HepG2 (cell line): ENCODE results near the gene SOX8. TPM values are rescaled to one million over a fixed set of nuclear protein-coding genes. Genes with fewer than 3 reads are reported as not detected.

ENCODE experiments used
- ATAC-seq: fragments of 200-7000 bp; cut with Tn5 transposase; 3 replicates; pipeline ENCODE4 v1.9.1; 2020; ENCODE audit warnings: mild to moderate bottlenecking, moderate library complexity
- BruUV-seq: library from RNA; stranded (reverse); fragments of 400-500 nt; replicated peaks from 2 replicates; lab custom pipeline; 2021; lab: Mats Ljungman, UMichigan
- CTCF ChIA-PET: fragments of 300-600 bp; formaldehyde crosslinking; extraction: SDS; loops from one replicate; lab custom pipeline; 2021; ENCODE audit warnings: low total read pairs, inconsistent platforms, low intra/inter-chr PET ratio; lab: Yijun Ruan, JAX
- POLR2A ChIA-PET: fragments of 350-600 bp; sonication (Branson Sonifier 250); formaldehyde crosslinking; loops from one replicate; lab custom pipeline; 2020; ENCODE audit warnings: antibody characterized with exemption, inconsistent platforms; lab: Yijun Ruan, JAX
- DNase-seq: peaks from one replicate; pipeline ENCODE4 v3.0.0-alpha.2; 2015; ENCODE audit warnings: low spot score
- FAIRE-seq: peaks from 3 replicates; lab custom pipeline; 2011; peaks lifted over from hg19 to GRCh38; lab: Jason Lieb, UNC
- H2AFZ ChIP-seq: one replicate; pipeline ENCODE4 v1.6.1; 2011; ENCODE audit warnings: low read length, inconsistent platforms
- H3K27ac ChIP-seq: fragments of 300-600 bp; 3 replicates; pipeline ENCODE4 v1.8.0; 2011; ENCODE audit warnings: mixed run types, mild to moderate bottlenecking, mixed read lengths, low read length, inconsistent platforms; ENCODE audit not compliant: insufficient read depth; ENCODE audit errors: extremely low read length
- H3K27me3 ChIP-seq, 2 experiments: fragments of 200-600 bp in 1 of 2; 2 replicates in 1 of 2; 3 replicates in 1 of 2; pipeline versions ENCODE4 v1.6.0 to v1.8.0; 2011; ENCODE audit warnings: low read length in 2 of 2, mild to moderate bottlenecking in 2 of 2, moderate library complexity in 2 of 2, inconsistent platforms in 1 of 2; ENCODE audit not compliant: insufficient read depth in 2 of 2, control insufficient read depth in 1 of 2
- H3K36me3 ChIP-seq, 2 experiments: fragments of 200-600 bp in 1 of 2; replicated peaks in 1 of 2; 2 replicates in 1 of 2; 3 replicates in 1 of 2; pipeline versions ENCODE4 v1.5.1 to v1.8.0; 2011; ENCODE audit warnings: low read length in 2 of 2, inconsistent platforms in 1 of 2; ENCODE audit not compliant: insufficient read depth in 2 of 2, control insufficient read depth in 1 of 2
- H3K4me1 ChIP-seq: 2 replicates; pipeline ENCODE4 v1.5.1; 2012; ENCODE audit warnings: low read length, inconsistent platforms; ENCODE audit not compliant: insufficient read depth
- H3K4me2 ChIP-seq: 2 replicates; pipeline ENCODE4 v1.6.0; 2011; ENCODE audit warnings: low read depth, low read length, inconsistent platforms
- H3K4me3 ChIP-seq, 3 experiments: fragments of 200-600 bp in 1 of 3; sonication (generic), shearing (Covaris generic) in 1 of 3; replicated peaks in 1 of 3; 2 replicates each; pipeline ENCODE4 v1.5.1; 2011 to 2016; ENCODE audit warnings: low read length in 3 of 3, inconsistent platforms in 2 of 3, low read depth in 2 of 3, mild to moderate bottlenecking in 2 of 3, control low read depth in 1 of 3, mixed read lengths in 1 of 3; ENCODE audit not compliant: insufficient read depth in 1 of 3
- H3K79me2 ChIP-seq: one replicate; pipeline ENCODE4 v1.6.1; 2011; ENCODE audit warnings: low read length, inconsistent platforms; ENCODE audit not compliant: insufficient read depth
- H3K9ac ChIP-seq: 2 replicates; pipeline ENCODE4 v1.6.0; 2011; ENCODE audit warnings: mild to moderate bottlenecking, low read depth, low read length, inconsistent platforms; ENCODE audit not compliant: insufficient read depth
- H3K9me3 ChIP-seq: 2 replicates; pipeline ENCODE4 v1.5.1; 2012; ENCODE audit warnings: mild to moderate bottlenecking, low read length
- H4K20me1 ChIP-seq: 2 replicates; pipeline ENCODE4 v1.6.0; 2011; ENCODE audit warnings: inconsistent platforms, mild to moderate bottlenecking, low read length, moderate library complexity; ENCODE audit not compliant: insufficient read depth
- ASH2L ChIP-seq: fragments of 300-600, 200-600 bp; sonication (generic); IDR thresholded peaks from 2 replicates; pipeline ENCODE4 v1.7.0; 2017; ENCODE audit warnings: low read depth, mild to moderate bottlenecking, moderate library complexity, mixed read lengths, low read length; ENCODE audit not compliant: insufficient read length
- FOSL1 ChIP-seq: sonication (generic); formaldehyde crosslinking; IDR thresholded peaks from 2 replicates; pipeline ENCODE4 v1.9.0; 2021; ENCODE audit warnings: missing genetic modification reagents, borderline replicate concordance
- GTF2F1 ChIP-seq: fragments of 150-350 bp; IDR thresholded peaks from 2 replicates; pipeline ENCODE4 v1.6.1; 2014; ENCODE audit warnings: low read length
- HNRNPLL ChIP-seq: fragments of 200-400 bp; formaldehyde crosslinking; IDR thresholded peaks from 2 replicates; pipeline ENCODE4 v1.6.1; 2017; ENCODE audit warnings: mild to moderate bottlenecking, low read depth, low read length; ENCODE audit not compliant: poor library complexity, severe bottlenecking
- HOXA9 ChIP-seq: sonication (generic); formaldehyde crosslinking; IDR thresholded peaks from 2 replicates; pipeline ENCODE4 v1.8.1; 2022; ENCODE audit warnings: missing genetic modification reagents, mild to moderate bottlenecking, moderate library complexity, borderline replicate concordance
- JUNB ChIP-seq: sonication (generic); formaldehyde crosslinking; IDR thresholded peaks from 2 replicates; pipeline ENCODE4 v1.8.0; 2022; ENCODE audit warnings: missing genetic modification reagents, mild to moderate bottlenecking, borderline replicate concordance
- MBNL3 ChIP-seq: fragments of 250-450 bp; sonication (Bioruptor Pico); conservative IDR thresholded peaks from 2 replicates; pipeline ENCODE4 v1.8.0; 2022; ENCODE audit warnings: mild to moderate bottlenecking, inconsistent platforms
- NFATC3 ChIP-seq: sonication (generic); formaldehyde crosslinking; IDR thresholded peaks from 2 replicates; pipeline ENCODE4 v1.5.1; 2020; ENCODE audit warnings: mild to moderate bottlenecking, missing genetic modification reagents
- PAF1 ChIP-seq: IDR thresholded peaks from 2 replicates; pipeline ENCODE4 v1.6.1; 2016; ENCODE audit warnings: missing genetic modification reagents, missing compliant biosample characterization
- SMAD9 ChIP-seq: sonication (generic); formaldehyde crosslinking; IDR thresholded peaks from 2 replicates; pipeline ENCODE4 v1.5.1; 2020; ENCODE audit warnings: mild to moderate bottlenecking, missing genetic modification reagents
- ZFAT ChIP-seq: sonication (generic); formaldehyde crosslinking; conservative IDR thresholded peaks from 2 replicates; pipeline ENCODE4 v1.8.1; 2023; ENCODE audit warnings: missing genetic modification reagents, inconsistent platforms
- ZFP82 ChIP-seq: sonication (generic); formaldehyde crosslinking; IDR thresholded peaks from 2 replicates; pipeline ENCODE4 v1.5.1; 2020; ENCODE audit warnings: mild to moderate bottlenecking, missing genetic modification reagents, borderline replicate concordance
- ZNF225 ChIP-seq: sonication (generic); formaldehyde crosslinking; IDR thresholded peaks from 2 replicates; pipeline ENCODE4 v1.4.0; 2020; ENCODE audit warnings: mild to moderate bottlenecking, missing genetic modification reagents
- WGBS: methylation state at CpG from one replicate; pipeline ENCODE4 v1.1.6; 2017; ENCODE audit warnings: low lambda C conversion rate; 5-methylcytosine and 5-hydroxymethylcytosine counted together
- in situ Hi-C: cut with HindIII; loops from 2 replicates; pipeline ENCODE4 v1.10.0; 2017; ENCODE audit warnings: low pct_unique_long_range_greater_than_20kb; ENCODE audit not compliant: extremely low pct_ligation_motif_present
- intact Hi-C: fragments of 100-400 bp; cut with micrococcal nuclease; formaldehyde crosslinking; loops from one replicate; pipeline ENCODE4 v1.10.0; 2022; ENCODE audit not compliant: unreplicated experiment
- polyA plus RNA-seq, 8 experiments: library from polyadenylated mRNA; depleted of rRNA in 3 of 8; stranded (reverse) in 7 of 8; unstranded in 1 of 8; fragments of >200 nt; fragmentation: Illumina TruSeq in 4 of 8; extraction: Trizol in 4 of 8; gene quantifications; 2 replicates each; pipeline versions ENCODE4 v1.2.1 to v1.2.3, GENCODE V29; 2011 to 2016; ENCODE audit warnings: low read depth in 4 of 8, missing spikeins in 1 of 8, mixed read lengths in 1 of 8; ENCODE audit not compliant: insufficient read depth in 1 of 8
- total RNA-seq, 5 experiments: library from RNA; depleted of rRNA; stranded (reverse); fragments of >200 nt; fragmentation: Illumina TruSeq; extraction: Trizol; gene quantifications; 2 replicates each; pipeline ENCODE4 v1.2.3, GENCODE V29; 2016; ENCODE audit warnings: low read depth in 1 of 5
- TF ChIP-seq, protein P1 (sequence below): sonication (generic); formaldehyde crosslinking; IDR thresholded peaks from 2 replicates; pipeline ENCODE4 v1.4.0; 2020; ENCODE audit warnings: missing genetic modification reagents, borderline replicate concordance
- TF ChIP-seq, protein P2 (sequence below): sonication (generic); formaldehyde crosslinking; IDR thresholded peaks from 2 replicates; pipeline ENCODE4 v1.4.0; 2020; ENCODE audit warnings: missing genetic modification reagents, borderline replicate concordance

SOX8 gene
- total and polyA plus RNA-seq, 2 of the 13 experiments (the other 11 are each of a cell fraction or from before 2014, with no cell fraction given): 0.20 to 0.28 TPM

- no peaks in the 10 kb centered on the region for H3K4me1 ChIP-seq
- BruUV-seq: no TSS peak
- WGBS: 85% methylated on average over 5 of the region's 15 CpGs
- no peaks in the 10 kb centered on the region for H3K79me2 ChIP-seq
- H3K4me3 ChIP-seq: no peak overlapping the region
- H2AFZ ChIP-seq: no peak overlapping the region
- intact Hi-C loops: no loop called here
- no peaks in the 10 kb centered on the region for H4K20me1 ChIP-seq
- no peak overlapping the region for H3K4me2 ChIP-seq
- in situ Hi-C loops: no loop called here
- H3K9ac ChIP-seq: no peak overlapping the region
- ATAC-seq (no peak), DNase-seq (no peak), FAIRE-seq (no peak)
- no peaks in the 10 kb centered on the region for H3K9me3 ChIP-seq
- CTCF ChIA-PET: no interaction called here
- no peaks in the 10 kb centered on the region for H3K36me3 ChIP-seq
- no peaks in the 10 kb centered on the region for H3K27me3 ChIP-seq
- H3K27ac ChIP-seq: no peak overlapping the region
- TF ChIP-seq, protein P1, sequence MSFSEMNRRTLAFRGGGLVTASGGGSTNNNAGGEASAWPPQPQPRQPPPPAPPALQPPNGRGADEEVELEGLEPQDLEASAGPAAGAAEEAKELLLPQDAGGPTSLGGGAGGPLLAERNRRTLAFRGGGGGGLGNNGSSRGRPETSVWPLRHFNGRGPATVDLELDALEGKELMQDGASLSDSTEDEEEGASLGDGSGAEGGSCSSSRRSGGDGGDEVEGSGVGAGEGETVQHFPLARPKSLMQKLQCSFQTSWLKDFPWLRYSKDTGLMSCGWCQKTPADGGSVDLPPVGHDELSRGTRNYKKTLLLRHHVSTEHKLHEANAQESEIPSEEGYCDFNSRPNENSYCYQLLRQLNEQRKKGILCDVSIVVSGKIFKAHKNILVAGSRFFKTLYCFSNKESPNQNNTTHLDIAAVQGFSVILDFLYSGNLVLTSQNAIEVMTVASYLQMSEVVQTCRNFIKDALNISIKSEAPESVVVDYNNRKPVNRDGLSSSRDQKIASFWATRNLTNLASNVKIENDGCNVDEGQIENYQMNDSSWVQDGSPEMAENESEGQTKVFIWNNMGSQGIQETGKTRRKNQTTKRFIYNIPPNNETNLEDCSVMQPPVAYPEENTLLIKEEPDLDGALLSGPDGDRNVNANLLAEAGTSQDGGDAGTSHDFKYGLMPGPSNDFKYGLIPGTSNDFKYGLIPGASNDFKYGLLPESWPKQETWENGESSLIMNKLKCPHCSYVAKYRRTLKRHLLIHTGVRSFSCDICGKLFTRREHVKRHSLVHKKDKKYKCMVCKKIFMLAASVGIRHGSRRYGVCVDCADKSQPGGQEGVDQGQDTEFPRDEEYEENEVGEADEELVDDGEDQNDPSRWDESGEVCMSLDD (CRISPR knock-in tag): no peak
- TF ChIP-seq GTF2F1 (no peak), NFATC3 (CRISPR knock-in tag) (no peak), HOXA9 (CRISPR knock-in tag) (no peak), FOSL1 (CRISPR knock-in tag) (no peak), JUNB (no peak), ZFAT (CRISPR knock-in tag) (no peak), SMAD9 (CRISPR knock-in tag) (no peak), MBNL3 (CRISPR knock-in tag) (no peak), HNRNPLL (no peak), ZFP82 (no peak), PAF1 (no peak), ASH2L (no peak), ZNF225 (CRISPR knock-in tag) (no peak)
- TF ChIP-seq, protein P2, sequence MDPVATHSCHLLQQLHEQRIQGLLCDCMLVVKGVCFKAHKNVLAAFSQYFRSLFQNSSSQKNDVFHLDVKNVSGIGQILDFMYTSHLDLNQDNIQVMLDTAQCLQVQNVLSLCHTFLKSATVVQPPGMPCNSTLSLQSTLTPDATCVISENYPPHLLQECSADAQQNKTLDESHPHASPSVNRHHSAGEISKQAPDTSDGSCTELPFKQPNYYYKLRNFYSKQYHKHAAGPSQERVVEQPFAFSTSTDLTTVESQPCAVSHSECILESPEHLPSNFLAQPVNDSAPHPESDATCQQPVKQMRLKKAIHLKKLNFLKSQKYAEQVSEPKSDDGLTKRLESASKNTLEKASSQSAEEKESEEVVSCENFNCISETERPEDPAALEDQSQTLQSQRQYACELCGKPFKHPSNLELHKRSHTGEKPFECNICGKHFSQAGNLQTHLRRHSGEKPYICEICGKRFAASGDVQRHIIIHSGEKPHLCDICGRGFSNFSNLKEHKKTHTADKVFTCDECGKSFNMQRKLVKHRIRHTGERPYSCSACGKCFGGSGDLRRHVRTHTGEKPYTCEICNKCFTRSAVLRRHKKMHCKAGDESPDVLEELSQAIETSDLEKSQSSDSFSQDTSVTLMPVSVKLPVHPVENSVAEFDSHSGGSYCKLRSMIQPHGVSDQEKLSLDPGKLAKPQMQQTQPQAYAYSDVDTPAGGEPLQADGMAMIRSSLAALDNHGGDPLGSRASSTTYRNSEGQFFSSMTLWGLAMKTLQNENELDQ (CRISPR knock-in tag): no peak
- TF ChIP-seq, all 625 proteins: peak for 0
- POLR2A ChIA-PET: no interaction called here
Measured at GRCh38 chr16:933581-933980, 48.0 kb upstream of the SOX8 start.
